ENCODE measurements around the gene LIN9. TPM values are rescaled to one million over a fixed set of nuclear protein-coding genes. Genes with fewer than 3 reads are reported as not detected.

The LIN9 gene
- total and polyA plus RNA-seq, 2 of the 13 experiments (the other 11 are each of a cell fraction or from before 2014, with no cell fraction given) = 3.0 to 10.0 TPM

- TF ChIP-seq ZBTB42 (CRISPR knock-in tag; IDR thresholded peaks at IDR 0.05) (no peak), ZNF282 (IDR thresholded peaks at IDR 0.05; ENCODE audit: partially characterized antibody) (no peak), BCL3 (CRISPR knock-in tag; IDR thresholded peaks at IDR 0.05) (no peak), NKX3-1 (CRISPR knock-in tag; IDR thresholded peaks at IDR 0.05) (no peak), ZNF577 (CRISPR knock-in tag; IDR thresholded peaks at IDR 0.05; ENCODE audit: borderline replicate concordance, low read depth) (no peak)
These were observed 18.8 kb upstream of the LIN9 start (continued) for GRCh38 chr1:226327761-226328162.

DNA sequence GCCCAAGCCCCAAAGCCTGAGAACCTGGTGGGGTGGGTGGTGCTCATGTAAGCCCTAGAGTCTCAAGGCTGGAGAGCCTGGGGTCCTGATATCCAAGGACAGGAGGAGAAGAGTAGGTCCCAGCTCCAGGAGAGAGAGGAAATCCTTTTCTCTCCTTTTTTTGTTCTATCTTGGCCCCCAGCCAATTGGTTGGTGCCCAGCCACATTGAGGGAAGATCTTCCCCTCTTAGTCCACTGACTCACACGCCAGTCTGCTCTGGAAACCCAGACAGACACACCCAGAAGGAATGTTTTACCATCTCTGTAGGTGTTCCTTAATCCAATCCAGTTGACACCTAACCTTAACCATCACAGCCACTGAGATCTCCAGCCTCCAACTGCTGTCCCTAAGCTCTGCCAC lies 16.2 kb upstream of the LIN9 start:
- Histone ChIP-seq H3K9ac (ENCODE audit: insufficient read depth, low read depth, low read length) (no peak overlapping the region), H3K4me2 (ENCODE audit: low read depth, low read length) (no peak overlapping the region), H3K4me1 (ENCODE audit: insufficient read depth, low read length) (peaks cover 22% of the 10 kb centered on the region), H3K27ac (ENCODE audit: extremely low read length, insufficient read depth, low read length) (no peak overlapping the region), H3K36me3 (replicated peaks in 1 of 2; ENCODE audit: control insufficient read depth in 1 of 2, insufficient read depth in 2 of 2, low read length in 2 of 2) (no peaks in the 10 kb centered on the region), H2AFZ (ENCODE audit: low read length) (no peak overlapping the region), H3K27me3 (ENCODE audit: control insufficient read depth in 1 of 2, insufficient read depth in 2 of 2, low read length in 2 of 2) (0 out of 5 replicates have a peak, but pooled peaks cover 0 to 1% of the 10 kb centered on the region in 2 experiments), H3K4me3 (replicated peaks in 1 of 3; ENCODE audit: insufficient read depth in 1 of 3, low read depth in 2 of 3, low read length in 3 of 3) (no peak overlapping the region), H3K9me3 (ENCODE audit: low read length) (no peaks in the 10 kb centered on the region), H3K79me2 (ENCODE audit: insufficient read depth, low read length) (no peaks in the 10 kb centered on the region), H4K20me1 (ENCODE audit: insufficient read depth, low read length) (no peaks in the 10 kb centered on the region)
- intact Hi-C loops (cut with micrococcal nuclease; ENCODE audit: unreplicated experiment) (no loop called here), in situ Hi-C loops (cut with HindIII; ENCODE audit: extremely low pct_ligation_motif_present, low pct_unique_long_range_greater_than_20kb) (no loop called here)
- FAIRE-seq (no peak), ATAC-seq (no peak), DNase-seq (ENCODE audit: low spot score) (no peak)
- BruUV-seq (replicated peaks) = no TSS peak
- CTCF ChIA-PET (ENCODE audit: low intra/inter-chr PET ratio, low total read pairs) = no interaction called here
- 0% methylated on average over 1 of the region's 1 CpG for WGBS (ENCODE audit: low lambda C conversion rate)
- TF ChIP-seq ELF4 (CRISPR knock-in tag; IDR thresholded peaks at IDR 0.05; ENCODE audit: borderline replicate concordance) (no peak), ZFP36L1 (CRISPR knock-in tag; IDR thresholded peaks at IDR 0.05) (no peak), ZNF432 (CRISPR knock-in tag; IDR thresholded peaks at IDR 0.05; ENCODE audit: borderline replicate concordance) (no peak), FLYWCH1 (CRISPR knock-in tag; IDR thresholded peaks at IDR 0.05) (no peak), ZSCAN12 (CRISPR knock-in tag; IDR thresholded peaks at IDR 0.05) (no peak), CBX1 (IDR thresholded peaks at IDR 0.05; ENCODE audit: low read depth) (no peak), TP53 (CRISPR knock-in tag; conservative IDR thresholded peaks at IDR 0.05) (no peak), SIN3A (IDR thresholded peaks at IDR 0.05; ENCODE audit: borderline replicate concordance, low read depth, low read length) (no peak), ZNF331 (CRISPR knock-in tag; IDR thresholded peaks at IDR 0.05) (no peak), ZEB1 (IDR thresholded peaks at IDR 0.05; ENCODE audit: insufficient replicate concordance, low read depth) (no peak), ZNF740 (CRISPR knock-in tag; IDR thresholded peaks at IDR 0.05) (no peak), ZNF747 (CRISPR knock-in tag; IDR thresholded peaks at IDR 0.05; ENCODE audit: borderline replicate concordance) (no peak), KAT7 (CRISPR knock-in tag; IDR thresholded peaks at IDR 0.05; ENCODE audit: borderline replicate concordance) (no peak), ZMYM2 (CRISPR knock-in tag; IDR thresholded peaks at IDR 0.05) (no peak), ZNF337 (CRISPR knock-in tag; IDR thresholded peaks at IDR 0.05; ENCODE audit: borderline replicate concordance, low read depth) (no peak)
- TF ChIP-seq, protein P1, sequence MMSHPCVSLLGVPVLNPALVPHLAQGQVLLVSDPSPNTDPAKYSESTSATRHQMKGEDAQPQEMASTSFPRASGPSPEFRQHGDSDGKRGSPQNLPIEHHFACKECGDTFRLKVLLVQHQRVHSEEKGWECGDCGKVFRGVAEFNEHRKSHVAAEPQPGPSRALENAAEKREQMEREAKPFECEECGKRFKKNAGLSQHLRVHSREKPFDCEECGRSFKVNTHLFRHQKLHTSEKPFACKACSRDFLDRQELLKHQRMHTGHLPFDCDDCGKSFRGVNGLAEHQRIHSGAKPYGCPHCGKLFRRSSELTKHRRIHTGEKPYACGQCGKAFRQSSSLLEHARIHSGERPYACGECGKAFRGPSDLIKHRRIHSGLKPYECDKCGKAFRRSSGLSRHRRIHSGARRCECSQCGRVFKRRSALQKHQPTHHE (CRISPR knock-in tag; IDR thresholded peaks at IDR 0.05; ENCODE audit: borderline replicate concordance) = no peak
- TF ChIP-seq, protein P2, sequence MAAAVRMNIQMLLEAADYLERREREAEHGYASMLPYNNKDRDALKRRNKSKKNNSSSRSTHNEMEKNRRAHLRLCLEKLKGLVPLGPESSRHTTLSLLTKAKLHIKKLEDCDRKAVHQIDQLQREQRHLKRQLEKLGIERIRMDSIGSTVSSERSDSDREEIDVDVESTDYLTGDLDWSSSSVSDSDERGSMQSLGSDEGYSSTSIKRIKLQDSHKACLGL (CRISPR knock-in tag; IDR thresholded peaks at IDR 0.05) = no peak
- POLR2A ChIA-PET = interaction anchor here (0.9 kb wide), 1 partner anchor 16 kb away, joined by 3 read pairs; the partner anchor contains the start of gene LIN9
